Spleen (tissue), 11 donors: ENCODE measurements around the gene EPS8L3. TPM values are rescaled to one million over a fixed set of nuclear protein-coding genes. Genes with fewer than 3 reads are reported as not detected.

Source experiments
- DNase-seq: peaks from one replicate; pipeline ENCODE4 v3.0.0-alpha.2; 2020
- H3K27ac ChIP-seq, 8 donors: fragments of 200-600 bp; sonication (generic) in 7 of 8; 1 replicate in 4 of 8; 2 replicates in 4 of 8; pipeline versions ENCODE4 v1.5.0 to v1.8.0; 2016 to 2021; ENCODE audit warnings: inconsistent platforms in 4 of 8, mild to moderate bottlenecking in 4 of 8, moderate library complexity in 1 of 8
- H3K27me3 ChIP-seq, 7 donors: fragments of 200-600 bp; sonication (generic) in 6 of 7; replicated peaks in 1 of 7; 1 replicate in 4 of 7; 2 replicates in 3 of 7; pipeline versions ENCODE4 v1.5.0 to v1.8.0; 2016 to 2021; ENCODE audit warnings: inconsistent platforms in 3 of 7, mild to moderate bottlenecking in 1 of 7
- H3K36me3 ChIP-seq, 6 donors: fragments of 200-600 bp; sonication (generic) in 5 of 6; 1 replicate in 4 of 6; 2 replicates in 2 of 6; pipeline versions ENCODE4 v1.5.0 to v1.8.0; 2016 to 2021; ENCODE audit warnings: inconsistent platforms in 2 of 6
- H3K4me1 ChIP-seq, 6 donors: fragments of 200-600 bp; sonication (generic) in 5 of 6; 1 replicate in 3 of 6; 2 replicates in 3 of 6; pipeline versions ENCODE4 v1.5.0 to v1.8.0; 2016 to 2021; ENCODE audit warnings: inconsistent platforms in 3 of 6
- H3K4me3 ChIP-seq, 8 donors: fragments of 200-600 bp; sonication (generic) in 7 of 8; 1 replicate in 4 of 8; 2 replicates in 4 of 8; pipeline versions ENCODE4 v1.5.0 to v1.8.0; 2016 to 2021; ENCODE audit warnings: inconsistent platforms in 4 of 8, mild to moderate bottlenecking in 4 of 8, moderate library complexity in 2 of 8
- H3K9me3 ChIP-seq, 8 donors: fragments of 200-600 bp; sonication (generic) in 7 of 8; 1 replicate in 4 of 8; 2 replicates in 4 of 8; pipeline versions ENCODE4 v1.5.0 to v1.8.0; 2016 to 2021; ENCODE audit warnings: inconsistent platforms in 4 of 8
- POLR2A ChIP-seq, 3 donors: fragments of 450-650 bp; IDR thresholded peaks; one replicate each; pipeline ENCODE4 v1.5.1; 2017; ENCODE audit warnings: antibody characterized with exemption in 3 of 3, mild to moderate bottlenecking in 1 of 3
- POLR2AphosphoS5 ChIP-seq, 3 donors: sonication (generic); formaldehyde crosslinking; IDR thresholded peaks; one replicate each; pipeline ENCODE4 v1.5.1; 2017; ENCODE audit warnings: antibody characterized with exemption in 3 of 3
- WGBS, 5 donors: extraction: QIAGEN DNeasy Blood & Tissue Kit in 3 of 5; methylation state at CpG; one replicate each; pipeline versions ENCODE4 v1.1.5 to v1.1.7; 2013 to 2018; 5-methylcytosine and 5-hydroxymethylcytosine counted together
- intact Hi-C: fragments of 100-400 bp; cut with DNase I; formaldehyde crosslinking; loops from one replicate; pipeline ENCODE4 v1.15.0; 2023; ENCODE audit warnings: low total_unique reads
- polyA plus RNA-seq, 3 donors: library from polyadenylated mRNA; stranded (reverse); fragments of 200-250 nt; gene quantifications; one replicate each; pipeline ENCODE4 v1.2.1, GENCODE V29; 2013
- total RNA-seq, 7 donors: library from RNA; depleted of rRNA in 3 of 7; stranded (reverse); fragments of >200 nt in 3 of 7; fragmentation: NEBNext Ultra II Directional in 4 of 7; extraction: Animal tissue kit (Norgen Biotek cat#: 25700) in 4 of 7; gene quantifications; one replicate each; pipeline versions ENCODE4 v1.1.0 to v1.2.1, GENCODE V29; 2016 to 2021
- TF ChIP-seq, protein P1 (sequence below), 11 experiments: fragments of 200-600 bp in 7 of 11; fragments of 450-650 bp in 4 of 11; sonication (generic) in 4 of 11; IDR thresholded peaks in 8 of 11; conservative IDR thresholded peaks in 3 of 11; 1 replicate in 7 of 11; 2 replicates in 4 of 11; pipeline versions ENCODE4 v1.4.0 to v1.8.0; 2016 to 2021; ENCODE audit warnings: antibody characterized with exemption in 11 of 11, inconsistent platforms in 4 of 11, mild to moderate bottlenecking in 1 of 11
- donor health status: healthy with polysubstance abuse.
- donor health status: DM: no; HTN: no; CAD: no; lungs with moderate emphysema.
- donor health status: DM: no; HTN: no; CAD: no.
- donor health status: Bipolar disorder and iron deficiency.
- donor health status: healthy.
- donor health status: DM: no; HTN: no; CAD: no.
- donor health status: DM: yes; HTN: yes; CAD: no.

The EPS8L3 gene
- total and polyA plus RNA-seq, 10 donors = 1.2 TPM; not detected in 9

GRCh38 chr1:109790735-109791494, 27.2 kb upstream of the EPS8L3 start:
- Histone ChIP-seq H3K4me3 (peak overlapping the region in 1 of 8 donors; percentile 11), H3K36me3 (no peaks in the 10 kb centered on the region), H3K27me3 (peaks cover 0 to 6% (median 0%) of the 10 kb centered on the region in 7 donors), H3K9me3 (no peaks in the 10 kb centered on the region), H3K27ac (peak overlapping the region; percentile 55 to 87 (median 77)), H3K4me1 (peaks cover 41 to 89% (median 71%) of the 10 kb centered on the region in 6 donors)
- intact Hi-C loops = loop anchor here (10.0 kb wide), 1 partner anchor 114 kb away; no protein-coding TSS in a partner anchor
- 28 to 60% (median 38%) methylated on average over 5 to 12 of the region's 12 CpGs for WGBS, 5 donors
- TF ChIP-seq POLR2AphosphoS5 (IDR thresholded peaks at IDR 0.05) = peak; percentile 75 to 81 (median 78)
- no peak for TF ChIP-seq POLR2A (IDR thresholded peaks at IDR 0.05)
- TF ChIP-seq, protein P1, sequence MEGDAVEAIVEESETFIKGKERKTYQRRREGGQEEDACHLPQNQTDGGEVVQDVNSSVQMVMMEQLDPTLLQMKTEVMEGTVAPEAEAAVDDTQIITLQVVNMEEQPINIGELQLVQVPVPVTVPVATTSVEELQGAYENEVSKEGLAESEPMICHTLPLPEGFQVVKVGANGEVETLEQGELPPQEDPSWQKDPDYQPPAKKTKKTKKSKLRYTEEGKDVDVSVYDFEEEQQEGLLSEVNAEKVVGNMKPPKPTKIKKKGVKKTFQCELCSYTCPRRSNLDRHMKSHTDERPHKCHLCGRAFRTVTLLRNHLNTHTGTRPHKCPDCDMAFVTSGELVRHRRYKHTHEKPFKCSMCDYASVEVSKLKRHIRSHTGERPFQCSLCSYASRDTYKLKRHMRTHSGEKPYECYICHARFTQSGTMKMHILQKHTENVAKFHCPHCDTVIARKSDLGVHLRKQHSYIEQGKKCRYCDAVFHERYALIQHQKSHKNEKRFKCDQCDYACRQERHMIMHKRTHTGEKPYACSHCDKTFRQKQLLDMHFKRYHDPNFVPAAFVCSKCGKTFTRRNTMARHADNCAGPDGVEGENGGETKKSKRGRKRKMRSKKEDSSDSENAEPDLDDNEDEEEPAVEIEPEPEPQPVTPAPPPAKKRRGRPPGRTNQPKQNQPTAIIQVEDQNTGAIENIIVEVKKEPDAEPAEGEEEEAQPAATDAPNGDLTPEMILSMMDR (IDR thresholded peaks at IDR 0.05 in 8 of 11, conservative IDR thresholded peaks at IDR 0.05 in 3 of 11) = peak; percentile 51 to 82 (median 71)
- DNase-seq = peak; percentile 94

- H3K27ac ChIP-seq = peak overlapping the region; percentile 55 to 87 (median 77)
- WGBS, 5 donors = 41 to 63% (median 46%) methylated on average over 2 of the region's 2 CpGs
- H3K4me3 ChIP-seq = peak overlapping the region in 1 of 8 donors; percentile 11
- no peak for DNase-seq
- H3K4me1 ChIP-seq = peaks cover 41 to 89% (median 70%) of the 10 kb centered on the region in 6 donors
- no peak for TF ChIP-seq POLR2AphosphoS5 (IDR thresholded peaks at IDR 0.05)
- TF ChIP-seq POLR2A (IDR thresholded peaks at IDR 0.05) = no peak
- TF ChIP-seq, protein P1 (IDR thresholded peaks at IDR 0.05 in 8 of 11, conservative IDR thresholded peaks at IDR 0.05 in 3 of 11) = no peak
- H3K9me3 ChIP-seq = no peaks in the 10 kb centered on the region
- H3K27me3 ChIP-seq = peaks cover 0 to 6% (median 0%) of the 10 kb centered on the region in 7 donors
- H3K36me3 ChIP-seq = no peaks in the 10 kb centered on the region
- intact Hi-C loops = loop anchor here (10.0 kb wide), 1 partner anchor 114 kb away; no protein-coding TSS in a partner anchor
Observed at GRCh38 chr1:109790329-109790728, 26.6 kb upstream of the EPS8L3 start.

DNA sequence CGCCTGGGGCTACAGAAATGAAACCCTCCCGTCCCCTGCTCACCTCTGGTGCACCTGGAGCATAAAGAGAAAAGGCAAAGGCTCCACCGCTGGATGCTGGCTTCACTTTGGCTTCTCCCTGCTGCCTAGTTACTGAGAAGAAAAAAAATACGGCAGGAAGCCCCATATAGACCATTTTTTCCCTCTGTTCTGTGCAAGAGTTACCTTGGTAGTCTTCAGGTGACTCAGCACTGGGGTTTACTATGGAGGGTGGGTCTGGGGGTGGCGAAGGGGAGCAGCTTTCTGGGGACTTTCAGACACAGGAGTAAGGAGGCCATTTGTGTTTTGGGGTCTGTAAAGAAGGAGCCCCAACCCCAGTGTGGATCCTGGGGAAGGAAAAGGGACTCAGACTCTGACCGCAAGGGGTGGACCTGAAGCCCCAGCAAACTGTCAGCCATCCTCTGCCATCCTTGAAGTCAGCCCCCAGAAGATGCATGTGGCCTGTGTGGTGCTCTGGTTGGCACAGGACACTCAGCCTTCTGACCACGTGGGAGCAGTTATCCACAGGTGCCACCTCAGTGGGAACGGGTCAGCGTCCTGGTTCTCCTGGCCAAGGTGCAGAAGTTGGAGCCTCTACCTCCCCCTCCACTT, 25.9 kb upstream of the EPS8L3 start:
- 62 to 80% (median 74%) methylated on average over 9 of the region's 9 CpGs for WGBS, 5 donors
- H3K27ac ChIP-seq = peak overlapping the region in 6 of 8 donors; percentile 76 to 87 (median 79)
- intact Hi-C loops = loop anchor here (10.0 kb wide), 1 partner anchor 115 kb away; no protein-coding TSS in a partner anchor
- no peak overlapping the region for H3K4me3 ChIP-seq
- no peaks in the 10 kb centered on the region for H3K9me3 ChIP-seq
- H3K27me3 ChIP-seq = peaks cover 0 to 6% (median 0%) of the 10 kb centered on the region in 7 donors
- DNase-seq = no peak
- H3K36me3 ChIP-seq = no peaks in the 10 kb centered on the region
- TF ChIP-seq, protein P1 (IDR thresholded peaks at IDR 0.05 in 8 of 11, conservative IDR thresholded peaks at IDR 0.05 in 3 of 11) = no peak
- no peak for TF ChIP-seq POLR2A (IDR thresholded peaks at IDR 0.05)
- TF ChIP-seq POLR2AphosphoS5 (IDR thresholded peaks at IDR 0.05) = no peak
- H3K4me1 ChIP-seq = peaks cover 39 to 86% (median 67%) of the 10 kb centered on the region in 6 donors
